ENCODE measurements around the gene ARX.

DNA sequence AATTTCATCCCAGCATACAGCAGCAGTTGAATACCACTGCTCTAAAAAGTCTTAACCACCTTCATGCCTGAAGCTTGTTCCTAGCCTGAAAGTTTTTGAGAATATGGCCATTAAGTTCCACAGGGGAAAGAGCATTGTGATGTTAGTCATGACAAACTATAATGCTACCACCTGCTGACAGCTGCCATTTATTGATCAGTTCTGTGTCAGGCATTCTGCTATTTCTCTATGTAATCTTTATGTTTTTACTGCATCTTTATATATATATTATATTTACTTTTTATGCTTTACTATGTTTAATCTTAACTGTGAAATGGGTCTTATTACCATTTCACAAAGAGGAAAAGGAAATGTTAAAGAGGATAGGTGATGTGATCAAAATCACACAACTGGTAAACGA lies 54.0 kb downstream of the ARX start:
- TF ChIP-seq CTCF (IDR thresholded peaks at IDR 0.05) (no peak), POLR2A (IDR thresholded peaks at IDR 0.05) (no peak)
